ENCODE results near the gene SMG6.
"Not testable (repeated sequence)": the region's sequence is repeated elsewhere in the genome, so short reads cannot be mapped to it uniquely, and the experiment has no call there.

SMG6 gene

GRCh38 chr17:2323629-2324314 lies 20.2 kb upstream of the SMG6 start:
- Mint-ChIP-seq H3K27ac (no peak overlapping the region), H3K36me3 (ENCODE audit: low read depth) (peaks cover 45% of the 10 kb centered on the region)

GRCh38 chr17:2321399-2321798 lies 17.8 kb upstream of the SMG6 start:
- H3K27me3 Mint-ChIP-seq (ENCODE audit: low read depth): no peaks in the 10 kb centered on the region
- no peak overlapping the region for H3K27ac Mint-ChIP-seq
- no peak overlapping the region for H3K4me3 Mint-ChIP-seq
- DNase-seq (ENCODE audit: low spot score): no peak
- peaks cover 43% of the 10 kb centered on the region for H3K36me3 Mint-ChIP-seq (ENCODE audit: low read depth)
- H3K9me3 Mint-ChIP-seq: no peaks in the 10 kb centered on the region
- H3K4me1 Mint-ChIP-seq (ENCODE audit: low read depth): no peaks in the 10 kb centered on the region

More at GRCh38 chr17:2323629-2324314, 20.2 kb upstream of the SMG6 start:
- H3K4me3 Mint-ChIP-seq: no peak overlapping the region
- H3K27me3 Mint-ChIP-seq (ENCODE audit: low read depth): no peaks in the 10 kb centered on the region
- no peak for DNase-seq (ENCODE audit: low spot score)
- no peaks in the 10 kb centered on the region for H3K4me1 Mint-ChIP-seq (ENCODE audit: low read depth)
- H3K9me3 Mint-ChIP-seq: no peaks in the 10 kb centered on the region

GRCh38 chr17:2319051-2319450 lies 15.5 kb upstream of the SMG6 start:
- no peak for DNase-seq (ENCODE audit: low spot score)
- H3K27ac Mint-ChIP-seq: no peak overlapping the region
- H3K4me3 Mint-ChIP-seq: no peak overlapping the region
- H3K9me3 Mint-ChIP-seq: no peaks in the 10 kb centered on the region
- H3K27me3 Mint-ChIP-seq (ENCODE audit: low read depth): no peaks in the 10 kb centered on the region
- H3K4me1 Mint-ChIP-seq (ENCODE audit: low read depth): no peaks in the 10 kb centered on the region
- H3K36me3 Mint-ChIP-seq (ENCODE audit: low read depth): peaks cover 28% of the 10 kb centered on the region

- peaks cover 15% of the 10 kb centered on the region for H3K36me3 Mint-ChIP-seq (ENCODE audit: low read depth)
- H3K9me3 Mint-ChIP-seq: no peaks in the 10 kb centered on the region
- H3K4me3 Mint-ChIP-seq: no peak overlapping the region
- no peaks in the 10 kb centered on the region for H3K27me3 Mint-ChIP-seq (ENCODE audit: low read depth)
- no peak overlapping the region for H3K27ac Mint-ChIP-seq
- no peaks in the 10 kb centered on the region for H3K4me1 Mint-ChIP-seq (ENCODE audit: low read depth)
- no peak for DNase-seq (ENCODE audit: low spot score)
Measured at GRCh38 chr17:2317796-2318195, 14.2 kb upstream of the SMG6 start.

GRCh38 chr17:2316916-2317205 lies 13.3 kb upstream of the SMG6 start:
- not testable (repeated sequence) for H3K4me1 Mint-ChIP-seq (ENCODE audit: low read depth); H3K4me3 Mint-ChIP-seq; H3K27ac Mint-ChIP-seq; H3K9me3 Mint-ChIP-seq; DNase-seq (ENCODE audit: low spot score); H3K27me3 Mint-ChIP-seq (ENCODE audit: low read depth)
- peaks cover 12% of the 10 kb centered on the region for H3K36me3 Mint-ChIP-seq (ENCODE audit: low read depth)

- no peak overlapping the region for H3K27ac Mint-ChIP-seq
- peaks cover 9% of the 10 kb centered on the region for H3K36me3 Mint-ChIP-seq (ENCODE audit: low read depth)
- no peak for DNase-seq (ENCODE audit: low spot score)
- H3K27me3 Mint-ChIP-seq (ENCODE audit: low read depth): no peaks in the 10 kb centered on the region
- H3K4me3 Mint-ChIP-seq: no peak overlapping the region
- peaks cover 4% of the 10 kb centered on the region for H3K4me1 Mint-ChIP-seq (ENCODE audit: low read depth)
- H3K9me3 Mint-ChIP-seq: no peaks in the 10 kb centered on the region
Measured at GRCh38 chr17:2312736-2313135, 9.2 kb upstream of the SMG6 start.

GRCh38 chr17:2309338-2310154 lies 6.0 kb upstream of the SMG6 start:
- Mint-ChIP-seq H3K9me3 (no peaks in the 10 kb centered on the region), H3K36me3 (ENCODE audit: low read depth) (peaks cover 17% of the 10 kb centered on the region), H3K4me1 (ENCODE audit: low read depth) (peaks cover 21% of the 10 kb centered on the region), H3K4me3 (no peak overlapping the region), H3K27me3 (ENCODE audit: low read depth) (no peaks in the 10 kb centered on the region), H3K27ac (no peak overlapping the region)
- DNase-seq (ENCODE audit: low spot score): no peak

GRCh38 chr17:2304931-2305330 lies 1.3 kb upstream of the SMG6 start:
- peaks cover 36% of the 10 kb centered on the region for H3K4me1 Mint-ChIP-seq (ENCODE audit: low read depth)
- H3K4me3 Mint-ChIP-seq: peak overlapping the region; percentile 74
- no peaks in the 10 kb centered on the region for H3K9me3 Mint-ChIP-seq
- peak overlapping the region; percentile 21 for H3K27ac Mint-ChIP-seq
- H3K27me3 Mint-ChIP-seq (ENCODE audit: low read depth): no peaks in the 10 kb centered on the region
- peaks cover 26% of the 10 kb centered on the region for H3K36me3 Mint-ChIP-seq (ENCODE audit: low read depth)
- DNase-seq (ENCODE audit: low spot score): no peak

GRCh38 chr17:2302778-2303203 lies 794 bp downstream of the SMG6 start:
- no peak for DNase-seq (ENCODE audit: low spot score)
- no peaks in the 10 kb centered on the region for H3K27me3 Mint-ChIP-seq (ENCODE audit: low read depth)
- peaks cover 32% of the 10 kb centered on the region for H3K4me1 Mint-ChIP-seq (ENCODE audit: low read depth)
- no peaks in the 10 kb centered on the region for H3K9me3 Mint-ChIP-seq
- peak overlapping the region; percentile 93 for H3K4me3 Mint-ChIP-seq
- H3K27ac Mint-ChIP-seq: peak overlapping the region; percentile 85
- peaks cover 27% of the 10 kb centered on the region for H3K36me3 Mint-ChIP-seq (ENCODE audit: low read depth)

GRCh38 chr17:2299756-2300155 lies 3.8 kb downstream of the SMG6 start:
- H3K27ac Mint-ChIP-seq: peak overlapping the region; percentile 48
- no peak for DNase-seq (ENCODE audit: low spot score)
- H3K9me3 Mint-ChIP-seq: no peaks in the 10 kb centered on the region
- peaks cover 34% of the 10 kb centered on the region for H3K4me1 Mint-ChIP-seq (ENCODE audit: low read depth)
- H3K4me3 Mint-ChIP-seq: no peak overlapping the region
- H3K27me3 Mint-ChIP-seq (ENCODE audit: low read depth): no peaks in the 10 kb centered on the region
- peaks cover 34% of the 10 kb centered on the region for H3K36me3 Mint-ChIP-seq (ENCODE audit: low read depth)

GRCh38 chr17:2299136-2299535 lies 4.4 kb downstream of the SMG6 start:
- Mint-ChIP-seq H3K9me3 (no peaks in the 10 kb centered on the region), H3K27ac (no peak overlapping the region), H3K36me3 (ENCODE audit: low read depth) (peaks cover 39% of the 10 kb centered on the region), H3K27me3 (ENCODE audit: low read depth) (no peaks in the 10 kb centered on the region), H3K4me1 (ENCODE audit: low read depth) (peaks cover 35% of the 10 kb centered on the region), H3K4me3 (no peak overlapping the region)
- DNase-seq (ENCODE audit: low spot score): no peak

- Mint-ChIP-seq H3K4me3 (no peak overlapping the region), H3K27ac (no peak overlapping the region), H3K36me3 (ENCODE audit: low read depth) (peaks cover 48% of the 10 kb centered on the region), H3K4me1 (ENCODE audit: low read depth) (peaks cover 31% of the 10 kb centered on the region), H3K9me3 (no peaks in the 10 kb centered on the region), H3K27me3 (ENCODE audit: low read depth) (no peaks in the 10 kb centered on the region)
- no peak for DNase-seq (ENCODE audit: low spot score)
Measured at GRCh38 chr17:2297023-2297422, 6.6 kb downstream of the SMG6 start.

- Mint-ChIP-seq H3K27me3 (ENCODE audit: low read depth) (no peaks in the 10 kb centered on the region), H3K27ac (peak overlapping the region; percentile 9), H3K4me3 (peak overlapping the region; percentile 1), H3K9me3 (no peaks in the 10 kb centered on the region), H3K4me1 (ENCODE audit: low read depth) (peaks cover 24% of the 10 kb centered on the region), H3K36me3 (ENCODE audit: low read depth) (peaks cover 52% of the 10 kb centered on the region)
- DNase-seq (ENCODE audit: low spot score): no peak
Measured at GRCh38 chr17:2295575-2295974, 8.0 kb downstream of the SMG6 start.

GRCh38 chr17:2292100-2292499 lies 11.5 kb downstream of the SMG6 start:
- peaks cover 50% of the 10 kb centered on the region for H3K36me3 Mint-ChIP-seq (ENCODE audit: low read depth)
- DNase-seq (ENCODE audit: low spot score): no peak
- H3K27ac Mint-ChIP-seq: no peak overlapping the region
- H3K4me3 Mint-ChIP-seq: no peak overlapping the region
- no peaks in the 10 kb centered on the region for H3K9me3 Mint-ChIP-seq
- H3K27me3 Mint-ChIP-seq (ENCODE audit: low read depth): no peaks in the 10 kb centered on the region
- H3K4me1 Mint-ChIP-seq (ENCODE audit: low read depth): peaks cover 15% of the 10 kb centered on the region
